LNCaP clone FGC (cell line): Measurements from ENCODE around the gene PCSK7.

Source experiments
- DNase-seq: peaks from one replicate; pipeline ENCODE4 v3.0.0-alpha.2; 2011; ENCODE audit warnings: low read depth
- H3K4me3 ChIP-seq: 2 replicates; pipeline ENCODE4 v1.5.1; 2011; ENCODE audit warnings: mild to moderate bottlenecking, low read depth, low read length, control low read depth
- CTCF ChIP-seq: IDR thresholded peaks from 2 replicates; pipeline ENCODE4 v1.5.1; 2012; ENCODE audit warnings: mild to moderate bottlenecking; ENCODE audit not compliant: control insufficient read depth, insufficient read depth; ENCODE audit errors: extremely low read depth

PCSK7 gene

GRCh38 chr11:117199916-117200812 is 31.7 kb downstream of the PCSK7 start:
- DNase-seq: no peak
- no peak for TF ChIP-seq CTCF
- H3K4me3 ChIP-seq: no peak overlapping the region

GRCh38 chr11:117199053-117199915 is 32.6 kb downstream of the PCSK7 start, which contains the start of gene TAGLN:
TAGLN (plus strand) TSS chr11:117199370; CDS start chr11:117203014, 3,644 bp downstream.
- no peak for DNase-seq
- no peak within 1 kb of the TSS for H3K4me3 ChIP-seq
- no peak for TF ChIP-seq CTCF

GRCh38 chr11:117198613-117199012 is 33.3 kb downstream of the PCSK7 start:
- DNase-seq: no peak
- TF ChIP-seq CTCF: no peak
- H3K4me3 ChIP-seq: no peak overlapping the region

GRCh38 chr11:117197516-117198456 is 34.1 kb downstream of the PCSK7 start:
- peak; percentile 26; the same call in 1 of the 2 replicates for TF ChIP-seq CTCF
- H3K4me3 ChIP-seq: no peak overlapping the region
- DNase-seq: no peak

GRCh38 chr11:117197006-117197405 is 34.9 kb downstream of the PCSK7 start:
- DNase-seq: no peak
- no peak for TF ChIP-seq CTCF
- H3K4me3 ChIP-seq: no peak overlapping the region

- H3K4me3 ChIP-seq: no peak overlapping the region
- no peak for TF ChIP-seq CTCF
- no peak for DNase-seq
Observed at GRCh38 chr11:117195761-117196160, 36.1 kb downstream of the PCSK7 start.
